Peyer's patch (tissue), 4 donors: ENCODE measurements around the gene IP6K1. TPM values are rescaled to one million over a fixed set of nuclear protein-coding genes. Genes with fewer than 3 reads are reported as not detected.

ENCODE experiments used
- DNase-seq, 3 donors: peaks; one replicate each; pipeline ENCODE4 v3.0.0-alpha.2; 2017 to 2019
- H3K27ac ChIP-seq, 4 donors: fragments of 200-600 bp; sonication (generic); one replicate each; pipeline ENCODE4 v1.5.1; 2016 to 2019
- H3K27me3 ChIP-seq, 2 donors: fragments of 200-600 bp; sonication (generic); one replicate each; pipeline ENCODE4 v1.5.1; 2019
- H3K36me3 ChIP-seq, 3 donors: fragments of 200-600 bp; sonication (generic); one replicate each; pipeline ENCODE4 v1.5.1; 2016 to 2019
- H3K4me1 ChIP-seq, 4 donors: fragments of 200-600 bp; sonication (generic); one replicate each; pipeline ENCODE4 v1.5.1; 2016 to 2019
- H3K4me3 ChIP-seq, 4 donors: fragments of 200-600 bp; sonication (generic); 1 replicate in 3 of 4; 2 replicates in 1 of 4; pipeline ENCODE4 v1.5.1; 2016 to 2019; ENCODE audit warnings: mild to moderate bottlenecking in 1 of 4
- H3K9me3 ChIP-seq, 4 donors: fragments of 200-600 bp; sonication (generic); one replicate each; pipeline ENCODE4 v1.5.1; 2016 to 2019; ENCODE audit warnings: mild to moderate bottlenecking in 1 of 4
- CTCF ChIP-seq, 6 experiments: fragments of 450-650 bp in 4 of 6; fragments of 200-600 bp in 2 of 6; sonication (generic) in 1 of 6; IDR thresholded peaks; one replicate each; pipeline ENCODE4 v1.5.1; 2017 to 2019; ENCODE audit warnings: antibody characterized with exemption in 6 of 6, mild to moderate bottlenecking in 3 of 6, moderate library complexity in 1 of 6
- POLR2A ChIP-seq, 2 donors: fragments of 450-650 bp; IDR thresholded peaks; one replicate each; pipeline ENCODE4 v1.5.1; 2017; ENCODE audit warnings: antibody characterized with exemption in 2 of 2, mild to moderate bottlenecking in 2 of 2, moderate library complexity in 2 of 2
- total RNA-seq, 4 donors: library from RNA; depleted of rRNA; stranded (reverse); fragments of >200 nt; gene quantifications; one replicate each; pipeline ENCODE4 v1.1.0, GENCODE V29; 2016

Gene IP6K1
- total RNA-seq, 4 donors from 2014 or later = 30.6 to 56.1 (median 46.8) TPM

GRCh38 chr3:49769286-49769915 is 16.9 kb downstream of the IP6K1 start:
- peaks cover 0 to 6% (median 0%) of the 10 kb centered on the region in 3 donors for H3K36me3 ChIP-seq
- TF ChIP-seq CTCF (IDR thresholded peaks at IDR 0.05) = no peak
- no peak for TF ChIP-seq POLR2A (IDR thresholded peaks at IDR 0.05)
- no peak overlapping the region for H3K27ac ChIP-seq
- H3K9me3 ChIP-seq = no peaks in the 10 kb centered on the region
- H3K4me1 ChIP-seq = no peaks in the 10 kb centered on the region
- H3K4me3 ChIP-seq = no peak overlapping the region
- H3K27me3 ChIP-seq = no peaks in the 10 kb centered on the region
- DNase-seq = no peak

DNA sequence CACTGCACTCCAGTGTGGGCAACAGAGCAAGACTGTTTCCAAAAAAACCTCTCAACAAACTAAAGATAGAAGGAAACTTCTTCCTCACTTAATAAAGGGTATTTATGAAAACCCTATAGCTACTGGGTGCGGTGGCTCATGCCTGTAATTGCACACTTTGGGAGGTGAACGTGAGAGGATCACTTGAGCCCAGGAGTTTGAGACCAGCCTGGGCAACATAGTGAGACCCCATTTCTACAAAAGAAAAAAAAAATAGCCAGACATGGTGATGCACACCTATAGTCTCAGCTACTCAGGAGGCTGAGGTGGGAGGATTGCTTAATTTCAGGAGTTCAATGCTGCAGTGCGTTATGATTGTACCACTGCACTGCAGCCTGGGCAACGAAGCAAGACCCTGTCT is 22.4 kb downstream of the IP6K1 start:
- no peak overlapping the region for H3K4me3 ChIP-seq
- H3K4me1 ChIP-seq = no peaks in the 10 kb centered on the region
- H3K27me3 ChIP-seq = no peaks in the 10 kb centered on the region
- TF ChIP-seq CTCF (IDR thresholded peaks at IDR 0.05) = no peak
- no peak for TF ChIP-seq POLR2A (IDR thresholded peaks at IDR 0.05)
- H3K36me3 ChIP-seq = peaks cover 0 to 4% (median 0%) of the 10 kb centered on the region in 3 donors
- no peaks in the 10 kb centered on the region for H3K9me3 ChIP-seq
- DNase-seq = no peak
- no peak overlapping the region for H3K27ac ChIP-seq

- no peak for TF ChIP-seq CTCF (IDR thresholded peaks at IDR 0.05)
- TF ChIP-seq POLR2A (IDR thresholded peaks at IDR 0.05) = no peak
- H3K27ac ChIP-seq = no peak overlapping the region
- H3K27me3 ChIP-seq = no peaks in the 10 kb centered on the region
- no peak overlapping the region for H3K4me3 ChIP-seq
- peaks cover 0 to 4% (median 0%) of the 10 kb centered on the region in 3 donors for H3K36me3 ChIP-seq
- no peaks in the 10 kb centered on the region for H3K4me1 ChIP-seq
- no peak for DNase-seq
- H3K9me3 ChIP-seq = no peaks in the 10 kb centered on the region
These were observed 24.7 kb downstream of the IP6K1 start for GRCh38 chr3:49761661-49762060.

DNA sequence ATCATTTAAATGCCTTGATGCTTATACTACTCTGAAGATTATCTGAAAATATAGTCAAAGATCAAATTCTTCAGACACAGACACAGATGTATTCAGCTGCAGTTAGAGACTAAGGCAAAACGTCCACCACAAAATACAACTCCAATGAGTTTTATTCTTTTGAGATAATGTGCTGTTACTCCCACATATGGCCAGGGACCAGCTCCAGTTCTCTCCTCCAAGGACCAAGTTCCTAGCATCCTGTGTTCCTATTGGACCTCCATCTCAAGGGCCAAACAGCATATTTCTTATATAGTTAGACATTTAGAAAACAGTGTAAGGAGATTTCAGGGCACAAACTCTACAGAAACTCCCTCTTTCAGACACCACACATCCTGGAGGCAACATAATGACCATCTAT is 27.1 kb downstream of the IP6K1 start:
- no peaks in the 10 kb centered on the region for H3K9me3 ChIP-seq
- TF ChIP-seq CTCF (IDR thresholded peaks at IDR 0.05) = no peak
- no peak for TF ChIP-seq POLR2A (IDR thresholded peaks at IDR 0.05)
- H3K27me3 ChIP-seq = no peaks in the 10 kb centered on the region
- H3K4me1 ChIP-seq = peaks cover 0 to 5% (median 0%) of the 10 kb centered on the region in 4 donors
- no peak for DNase-seq
- H3K36me3 ChIP-seq = peaks cover 0 to 4% (median 0%) of the 10 kb centered on the region in 3 donors
- H3K4me3 ChIP-seq = no peak overlapping the region
- H3K27ac ChIP-seq = no peak overlapping the region

DNA sequence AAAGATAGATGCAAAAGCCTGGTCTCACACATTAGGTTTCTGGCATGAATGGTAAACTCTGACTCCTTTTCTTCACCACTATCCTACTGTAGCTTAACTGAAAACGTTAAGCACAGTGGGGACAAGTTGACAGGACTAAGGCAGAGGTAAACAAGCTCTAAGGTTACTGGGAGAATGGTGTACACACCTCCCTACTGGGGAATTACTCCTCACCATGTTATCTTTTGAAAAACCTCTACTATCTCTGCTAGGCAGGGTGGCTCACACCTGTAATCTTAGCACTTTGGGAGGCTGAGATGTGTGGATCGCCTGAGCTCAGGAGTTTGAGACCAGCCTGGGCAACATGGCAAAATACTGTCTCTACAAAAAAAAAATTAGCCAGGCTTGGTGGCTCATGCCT is 29.1 kb downstream of the IP6K1 start:
- Histone ChIP-seq H3K36me3 (no peaks in the 10 kb centered on the region), H3K4me1 (peaks cover 0 to 15% (median 0%) of the 10 kb centered on the region in 4 donors), H3K27ac (no peak overlapping the region), H3K27me3 (no peaks in the 10 kb centered on the region), H3K4me3 (no peak overlapping the region), H3K9me3 (no peaks in the 10 kb centered on the region)
- DNase-seq = no peak
- TF ChIP-seq CTCF (IDR thresholded peaks at IDR 0.05) = no peak
- TF ChIP-seq POLR2A (IDR thresholded peaks at IDR 0.05) = no peak
